Measurements from ENCODE around the gene WDFY4.
A peak's percentile ranks its signal among the peaks of the same experiment; 100 is the strongest.

WDFY4 gene

DNA sequence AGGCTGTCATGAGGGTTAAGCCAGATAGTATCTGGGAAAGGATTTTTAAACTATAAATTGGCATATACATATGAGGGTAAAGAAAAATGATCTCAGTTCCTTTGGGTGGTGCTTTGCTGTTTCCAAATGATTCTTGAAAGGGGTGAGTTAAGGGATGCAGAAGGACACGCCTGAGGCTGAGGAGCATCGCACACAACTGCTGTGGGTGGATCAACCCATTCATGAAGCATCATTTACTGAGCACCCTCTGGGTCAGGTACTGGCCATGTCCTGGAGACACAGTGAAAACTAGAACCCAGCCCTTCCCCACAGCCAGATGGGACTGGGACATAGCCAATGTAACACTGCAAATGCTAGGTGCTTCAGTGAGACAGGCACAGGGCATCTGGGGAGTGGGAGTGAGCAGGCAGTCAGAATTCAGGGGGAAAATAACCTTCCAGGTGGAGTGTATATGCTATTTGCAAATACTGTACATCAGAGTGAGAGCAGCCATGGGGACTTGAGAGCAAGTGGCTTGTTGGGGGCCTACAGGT is 112.1 kb downstream of the WDFY4 start:
- DNase-seq (ENCODE audit: low read depth) = no peak

DNA sequence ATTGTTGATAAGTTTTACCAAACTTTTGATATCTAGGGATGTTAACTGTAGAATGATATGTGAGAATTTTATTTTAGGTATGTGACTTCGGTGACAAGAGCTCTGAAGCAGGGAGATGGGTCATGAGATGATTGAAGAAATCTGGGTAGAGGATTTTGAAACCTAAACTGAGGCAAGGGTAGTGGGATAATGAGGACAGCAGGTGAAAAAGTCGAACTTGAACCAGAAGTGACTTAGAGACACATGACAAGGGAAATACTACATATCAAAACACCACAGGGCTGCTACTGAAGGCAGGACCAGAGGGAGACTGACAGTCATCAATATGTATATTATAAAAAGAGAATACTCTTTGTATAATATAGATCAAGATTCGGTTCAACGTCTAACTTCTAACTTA is 113.2 kb downstream of the WDFY4 start:
- DNase-seq (ENCODE audit: low read depth) = no peak

DNA sequence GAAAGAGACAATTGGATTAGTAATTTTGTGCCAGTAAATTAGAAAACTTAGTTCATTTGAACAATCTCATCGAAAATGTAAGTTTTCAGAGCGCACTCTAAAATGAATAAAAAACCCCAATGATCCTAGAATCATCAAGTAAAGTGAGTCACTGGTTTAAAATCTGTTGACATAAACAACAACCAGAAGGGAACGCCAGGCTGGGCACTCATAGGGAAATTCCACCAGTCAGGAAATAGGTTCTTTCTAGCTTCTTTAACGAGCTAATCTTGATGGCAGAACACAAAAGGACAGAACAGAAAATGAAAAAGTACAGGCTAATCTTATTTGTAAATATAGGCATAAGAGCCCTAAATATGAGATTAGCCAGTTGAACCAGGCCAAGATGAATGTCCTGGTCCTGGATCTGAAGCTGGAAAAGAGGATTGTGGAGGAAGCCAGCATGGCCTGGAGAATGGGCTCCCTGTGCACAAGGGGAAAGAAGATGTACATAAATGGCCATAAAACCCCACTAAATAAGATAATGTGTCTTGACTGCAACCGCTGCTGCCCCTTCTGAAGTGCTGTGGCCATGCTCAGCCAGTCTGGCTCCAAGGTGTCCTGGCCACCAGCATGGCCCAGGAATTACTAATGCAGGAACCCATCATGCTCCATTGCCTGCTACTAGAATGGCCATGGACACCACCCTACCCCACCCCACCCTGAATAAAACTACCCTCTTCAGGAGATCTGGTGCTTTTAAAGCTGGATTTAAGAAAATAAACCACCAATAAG is 114.0 kb downstream of the WDFY4 start:
- peak; percentile 32 for DNase-seq (ENCODE audit: low read depth)

DNA sequence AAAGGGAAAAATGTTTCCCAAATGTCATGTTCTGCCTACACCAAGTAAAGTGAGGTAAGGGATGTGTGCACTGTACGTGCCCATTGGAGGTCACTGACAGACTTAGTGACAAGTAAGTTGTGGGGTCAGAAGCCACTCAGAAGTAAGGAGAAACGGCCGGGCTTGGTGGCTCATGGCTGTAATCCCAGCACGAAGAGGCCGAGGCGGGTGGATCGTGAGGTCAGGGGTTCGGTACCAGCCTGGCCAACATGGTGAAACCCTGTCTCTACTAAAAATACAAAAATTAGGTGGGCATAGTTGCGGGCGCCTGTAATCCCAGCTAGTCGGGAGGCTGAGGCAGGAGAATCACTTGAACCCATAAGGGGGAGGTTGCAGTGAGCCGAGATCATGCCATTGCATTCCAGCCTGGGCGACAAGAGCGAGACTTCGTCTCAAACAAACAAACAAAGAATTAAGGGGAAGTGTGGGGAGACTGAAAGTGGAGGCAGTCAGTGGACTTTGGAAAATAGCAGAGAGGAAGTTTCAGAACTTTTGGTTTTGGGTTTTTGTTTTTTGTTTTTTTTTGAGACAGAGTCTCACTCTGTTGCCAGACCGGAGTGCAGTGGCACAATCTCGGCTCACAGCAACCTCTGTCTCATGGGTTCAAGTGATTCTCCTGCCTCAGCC is 114.8 kb downstream of the WDFY4 start:
- no peak for DNase-seq (ENCODE audit: low read depth)

DNA sequence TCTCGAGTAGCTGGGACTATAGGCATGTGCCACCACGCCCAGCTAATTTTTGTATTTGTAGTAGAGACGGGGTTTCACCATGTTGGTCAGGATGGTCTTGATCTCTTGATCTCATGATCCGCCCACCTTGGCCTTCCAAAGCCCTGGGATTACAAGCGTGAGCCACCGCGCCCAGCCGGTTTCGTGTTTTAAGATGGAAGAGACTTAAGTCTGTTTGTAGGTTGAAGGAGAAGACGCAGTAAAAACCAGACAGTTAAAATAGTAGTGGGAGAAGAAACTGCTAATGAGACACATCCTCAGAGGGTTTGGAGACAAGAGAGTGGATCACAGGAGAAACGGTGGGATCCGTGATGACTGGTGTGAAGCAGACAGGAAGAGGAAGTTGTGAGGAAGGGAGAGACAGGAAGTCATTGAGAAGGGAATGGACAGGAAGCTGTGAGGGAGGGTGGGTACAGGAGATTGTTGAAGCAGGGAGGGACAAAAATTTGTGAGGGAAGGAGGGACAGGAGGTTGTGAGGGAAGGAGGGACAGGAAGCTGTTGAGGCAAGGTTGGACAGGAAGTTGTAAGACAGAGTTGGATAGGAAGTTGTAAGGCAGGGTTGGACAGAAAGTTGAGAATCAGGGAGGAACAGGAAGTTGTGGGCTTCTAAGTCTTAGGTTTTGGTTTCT is 115.5 kb downstream of the WDFY4 start:
- no peak for DNase-seq (ENCODE audit: low read depth)

DNA sequence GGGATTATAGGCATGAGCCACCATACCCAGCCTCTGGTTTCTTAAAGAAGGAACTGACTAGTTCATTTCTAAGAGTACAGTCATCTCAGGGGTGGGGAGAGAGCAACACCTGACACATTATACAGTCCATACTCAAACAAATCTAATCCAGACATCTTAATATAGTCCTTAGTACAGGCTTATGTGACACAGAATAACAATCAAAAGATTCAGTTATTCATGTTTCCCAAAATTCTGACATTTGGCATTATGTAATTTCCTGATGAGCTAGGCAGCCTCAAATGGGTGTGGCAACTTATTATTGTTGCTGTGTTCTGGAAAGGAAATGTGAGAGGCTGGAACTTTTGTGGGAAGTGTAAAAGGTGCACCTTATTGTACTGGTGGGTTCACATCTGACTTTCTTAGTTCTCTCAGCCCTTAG is 116.3 kb downstream of the WDFY4 start:
- DNase-seq (ENCODE audit: low read depth) = no peak

DNA sequence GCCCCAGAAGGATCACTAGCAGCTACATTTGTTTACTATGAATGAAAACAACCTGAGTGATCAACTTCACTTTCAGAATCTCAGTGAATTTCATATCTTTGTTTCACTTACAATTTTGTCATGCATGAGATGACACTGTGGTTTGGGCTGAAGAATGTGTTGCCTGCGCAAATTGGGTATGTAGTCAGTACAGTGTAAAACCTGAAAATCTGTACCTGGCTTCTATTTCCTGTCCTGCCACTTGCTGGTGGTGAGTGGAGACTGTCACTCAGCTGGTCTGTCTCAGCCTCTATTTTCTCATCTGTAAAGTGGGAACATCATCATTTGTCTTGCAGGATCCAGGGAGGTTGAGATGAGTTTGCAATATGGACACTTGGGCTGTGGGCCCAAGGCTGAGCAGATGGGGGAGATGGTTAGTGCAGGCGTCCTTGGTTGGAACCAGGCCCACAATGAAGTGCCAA is 118.0 kb downstream of the WDFY4 start:
- no peak for DNase-seq (ENCODE audit: low read depth)

DNA sequence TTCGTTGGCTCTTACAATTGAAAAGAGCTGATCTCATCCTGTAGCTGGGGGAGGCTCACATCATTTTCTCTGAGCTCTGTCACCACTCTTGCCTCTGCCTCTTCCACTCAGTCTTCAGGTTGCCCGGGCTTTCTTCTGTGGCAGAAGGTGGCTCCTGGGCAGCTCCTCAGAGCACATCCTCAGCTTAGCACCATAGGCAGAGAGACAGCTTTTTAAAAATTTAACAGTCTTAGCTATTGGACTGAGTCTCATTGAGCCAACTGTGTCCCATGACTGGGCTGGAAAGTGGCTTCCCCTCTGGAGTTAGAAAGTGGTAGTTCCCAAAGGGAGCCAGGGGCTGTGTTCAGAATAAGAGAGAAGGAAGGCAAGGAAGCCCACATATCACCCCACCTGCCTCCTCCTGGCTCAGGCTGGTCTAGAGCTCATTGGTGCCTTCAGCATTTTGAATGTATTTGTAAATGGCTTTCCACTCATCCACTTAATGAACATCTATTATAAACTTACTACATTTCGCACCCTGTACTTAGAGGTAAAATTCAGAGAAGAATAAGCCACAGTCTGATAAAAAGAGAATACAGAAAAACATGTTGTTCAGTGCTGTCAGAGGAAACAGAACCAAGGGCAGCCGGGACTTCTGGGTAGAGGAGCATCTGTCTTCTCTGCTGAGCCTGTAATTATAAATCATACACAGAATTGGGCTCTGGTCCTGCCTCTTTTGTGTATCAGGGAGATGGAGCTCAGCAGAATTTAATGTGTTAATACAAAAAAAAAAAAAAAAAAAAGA is 119.3 kb downstream of the WDFY4 start:
- DNase-seq (ENCODE audit: low read depth) = no peak

DNA sequence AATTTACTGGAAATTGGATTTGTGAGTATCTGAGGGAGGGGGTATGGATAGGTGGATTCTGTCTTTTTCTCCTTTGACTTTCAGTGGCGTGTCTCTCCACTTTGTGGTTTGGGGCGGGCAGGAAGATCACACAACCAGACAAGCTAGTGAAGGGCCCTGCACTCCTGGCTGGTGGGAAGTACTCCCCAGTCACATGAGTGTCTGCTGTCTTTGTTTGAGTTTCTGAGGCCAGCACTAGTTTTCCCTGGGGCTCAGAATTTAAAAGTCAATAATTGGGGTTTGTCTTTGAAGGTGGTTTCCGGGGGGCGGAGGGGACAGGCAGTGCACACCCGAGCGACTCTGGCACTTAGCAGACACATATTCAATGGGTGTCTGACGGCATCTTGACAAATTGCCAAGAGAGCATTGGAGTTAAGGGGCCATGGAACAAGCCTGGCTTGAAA is 120.1 kb downstream of the WDFY4 start:
- DNase-seq (ENCODE audit: low read depth) = no peak

DNA sequence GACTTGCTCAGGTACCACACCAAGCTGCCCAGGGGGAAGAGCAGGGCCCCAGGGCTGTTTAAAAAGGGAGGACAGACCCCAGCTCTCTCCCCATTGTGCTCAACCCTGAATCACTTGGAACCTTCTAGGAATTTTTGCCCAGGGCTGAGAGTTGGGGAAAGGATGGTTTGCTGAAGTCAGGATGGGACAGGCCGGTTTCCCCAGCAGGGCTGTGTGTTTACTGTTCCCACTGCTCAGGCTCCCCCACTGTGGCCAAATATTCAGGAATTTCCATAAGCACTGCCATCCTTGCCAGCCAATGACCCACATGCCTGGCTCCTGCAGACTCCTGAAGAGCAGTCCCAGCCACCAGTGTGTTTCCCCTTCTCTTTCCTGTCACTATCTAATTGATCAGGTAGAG is 120.7 kb downstream of the WDFY4 start:
- DNase-seq (ENCODE audit: low read depth) = no peak

DNA sequence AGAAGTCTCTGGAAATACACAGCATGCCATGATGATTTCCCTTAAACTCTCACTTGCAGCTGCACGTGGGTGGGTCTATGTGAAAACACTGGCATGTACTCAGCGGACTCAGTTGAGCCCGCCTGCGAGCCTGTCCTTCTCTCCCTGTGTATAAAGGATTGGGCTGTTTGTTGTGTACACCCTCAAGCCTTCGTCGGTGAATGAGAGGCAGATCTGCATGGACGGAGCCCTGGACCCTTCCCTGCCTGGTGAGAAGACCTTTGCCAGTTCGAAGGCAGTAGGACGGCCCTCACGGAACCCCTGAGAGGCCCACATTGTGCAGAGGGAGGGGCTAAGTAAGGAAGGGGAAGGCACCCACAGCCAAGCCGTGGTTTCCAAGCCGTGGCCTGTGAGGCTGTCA is 121.2 kb downstream of the WDFY4 start:
- no peak for DNase-seq (ENCODE audit: low read depth)

DNA sequence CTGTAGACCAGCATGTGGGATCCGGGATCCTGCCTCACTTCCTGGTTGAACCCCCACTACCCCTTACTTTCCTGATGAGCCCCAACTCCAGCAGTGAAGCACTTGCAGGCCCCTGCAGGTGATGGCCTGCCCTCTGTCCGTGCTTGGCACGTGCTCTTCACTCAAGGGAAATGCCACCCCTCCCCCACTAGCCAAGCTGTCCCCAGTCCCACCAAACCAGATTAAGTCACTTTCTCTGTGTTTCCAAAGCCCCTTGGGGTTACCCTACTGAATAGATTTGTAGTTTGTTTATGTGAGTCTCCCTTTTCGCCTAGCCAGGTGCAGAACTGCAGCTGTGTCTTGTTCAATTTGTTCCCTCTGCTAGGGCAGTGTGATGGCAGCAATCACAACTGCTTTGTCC is 121.7 kb downstream of the WDFY4 start:
- no peak for DNase-seq (ENCODE audit: low read depth)

DNA sequence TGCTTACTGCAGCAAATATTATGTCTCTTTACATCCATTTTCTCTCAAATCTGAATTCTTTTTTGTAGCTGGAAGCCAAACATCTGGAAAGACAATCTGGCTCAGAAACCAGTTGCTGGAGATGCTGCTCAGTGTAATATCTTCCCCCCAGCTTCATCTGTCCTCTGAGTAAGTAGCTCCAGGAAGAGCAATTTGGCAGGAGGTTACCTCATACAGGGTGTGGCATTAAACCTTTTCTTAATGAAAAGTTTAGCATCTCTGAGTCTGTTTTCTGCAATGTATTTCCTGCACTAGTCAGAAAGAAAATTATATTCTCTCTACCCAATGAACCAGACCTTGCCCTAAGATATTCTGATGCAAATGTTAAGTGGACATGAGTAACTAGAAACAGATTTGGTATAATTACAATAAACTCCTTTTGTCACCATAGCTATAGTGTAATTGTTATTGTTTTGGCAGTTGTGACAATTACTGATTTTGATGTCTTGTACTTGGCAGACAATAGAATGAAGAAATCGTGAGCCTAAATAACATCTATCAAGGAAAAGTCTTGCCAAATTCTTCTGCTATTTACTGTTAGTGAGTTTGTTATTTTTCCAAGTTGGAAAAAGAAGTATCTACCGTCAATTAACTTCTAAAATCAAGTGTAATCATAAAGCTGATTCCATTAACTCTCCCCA is 123.3 kb downstream of the WDFY4 start:
- DNase-seq (ENCODE audit: low read depth) = no peak

DNA sequence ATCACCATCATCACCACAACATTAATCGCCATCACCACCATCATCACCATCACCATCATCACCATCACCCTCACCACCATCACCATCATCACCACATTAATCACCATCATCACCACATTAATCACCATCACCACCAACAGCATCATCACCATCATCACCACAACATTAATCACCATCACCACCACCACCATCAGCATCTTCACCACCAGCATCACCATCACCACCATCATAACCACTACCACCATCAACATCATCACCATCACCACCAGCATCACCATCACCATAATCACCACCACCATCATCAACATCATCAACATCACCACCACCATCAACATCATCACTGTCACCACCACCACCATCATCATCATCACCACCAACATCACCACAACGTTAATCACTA is 124.6 kb downstream of the WDFY4 start:
- no peak for DNase-seq (ENCODE audit: low read depth)

DNA sequence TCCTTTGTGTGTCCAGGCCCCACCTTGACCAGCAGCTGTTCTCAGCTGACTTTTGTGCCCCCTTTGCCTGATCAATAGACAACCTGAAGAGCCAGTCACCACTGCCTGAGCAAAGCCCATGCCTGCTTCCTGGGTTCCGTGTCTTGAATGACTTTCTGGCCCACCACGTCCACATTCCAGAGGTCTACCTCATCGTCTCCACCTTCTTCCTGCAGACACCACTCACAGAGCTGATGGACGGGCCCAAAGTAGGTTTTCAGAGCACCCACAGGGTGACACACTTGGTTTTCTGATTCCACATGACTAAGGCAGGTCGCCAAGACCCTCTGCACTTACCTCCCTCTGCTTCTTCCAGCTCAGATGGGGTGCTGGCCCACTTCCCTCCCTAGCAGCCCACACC is 126.8 kb downstream of the WDFY4 start:
- DNase-seq (ENCODE audit: low read depth) = no peak

DNA sequence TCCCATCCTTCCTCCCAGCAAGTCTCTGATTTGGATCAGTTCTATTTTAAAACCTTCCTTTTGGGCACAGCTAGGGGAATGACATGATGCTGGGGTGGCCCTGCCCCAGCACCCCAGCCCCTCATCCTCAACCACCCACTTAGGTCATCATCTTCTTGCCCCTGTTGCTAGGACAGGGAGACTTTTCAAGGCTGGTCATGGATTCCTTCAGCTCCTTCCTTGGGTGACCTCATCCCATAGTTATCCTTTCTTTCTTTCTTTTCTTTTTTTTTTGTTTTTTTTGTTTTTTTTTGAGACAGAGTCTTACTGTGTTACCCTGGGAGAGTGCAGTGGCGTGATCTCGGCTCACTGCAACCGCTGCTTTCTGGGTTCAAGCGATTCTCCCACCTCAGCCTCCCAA is 127.2 kb downstream of the WDFY4 start:
- no peak for DNase-seq (ENCODE audit: low read depth)

DNA sequence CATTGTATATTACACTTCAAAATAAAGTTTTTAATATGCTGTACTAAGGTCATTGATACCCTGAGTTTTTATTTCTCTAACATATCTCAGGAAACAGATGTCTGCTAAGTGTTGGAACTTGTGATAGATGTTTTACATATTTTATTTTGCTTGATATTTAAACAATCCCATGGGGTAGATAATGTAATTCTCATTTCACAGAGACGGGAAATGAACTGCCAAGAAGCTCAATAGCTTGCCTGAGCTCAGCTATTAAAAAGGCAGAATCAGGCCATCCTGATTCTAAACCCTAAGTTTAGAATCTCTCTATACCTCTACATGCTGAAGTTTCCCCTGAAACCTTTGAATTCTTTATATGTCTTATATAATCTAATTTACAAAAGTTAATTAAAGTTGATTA is 128.6 kb downstream of the WDFY4 start:
- no peak for DNase-seq (ENCODE audit: low read depth)

DNA sequence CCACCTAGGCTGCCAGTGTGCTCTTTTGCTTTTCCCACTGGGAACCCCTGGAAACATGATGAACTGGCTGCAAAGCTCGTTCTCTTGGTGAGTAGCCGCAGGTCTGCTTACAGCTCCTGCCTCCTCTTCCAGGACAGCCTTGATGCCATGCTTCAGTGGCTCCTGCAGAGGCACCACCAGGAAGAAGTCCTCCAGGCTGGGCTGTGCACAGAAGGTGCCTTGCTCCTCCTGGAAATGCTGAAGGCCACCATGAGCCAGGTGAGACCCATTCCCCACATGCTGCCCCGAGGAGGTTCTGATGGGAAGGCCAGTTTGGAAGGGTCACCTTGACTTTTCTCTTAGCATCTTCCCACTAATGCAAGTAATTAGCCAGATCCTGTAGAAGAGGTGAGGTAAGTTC is 129.2 kb downstream of the WDFY4 start:
- DNase-seq (ENCODE audit: low read depth) = no peak

DNA sequence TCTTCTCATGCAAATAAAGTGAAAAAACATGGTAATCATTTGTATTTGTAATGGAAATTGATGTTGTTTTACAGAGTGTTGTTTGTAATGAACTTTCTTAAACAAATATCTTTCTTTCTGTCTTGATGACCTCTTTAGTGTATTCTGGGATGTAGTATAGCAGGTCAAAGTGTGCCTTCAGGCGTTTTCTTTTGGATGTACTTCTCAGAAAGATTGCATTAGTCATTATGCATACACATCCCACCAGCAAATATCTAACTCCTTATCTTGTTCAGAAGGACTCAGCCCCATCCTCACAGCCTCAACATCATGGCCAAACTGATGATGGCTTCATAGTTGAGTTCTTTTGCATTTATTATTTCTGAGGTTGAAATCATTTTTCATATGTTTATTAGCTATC is 130.3 kb downstream of the WDFY4 start:
- no peak for DNase-seq (ENCODE audit: low read depth)

DNA sequence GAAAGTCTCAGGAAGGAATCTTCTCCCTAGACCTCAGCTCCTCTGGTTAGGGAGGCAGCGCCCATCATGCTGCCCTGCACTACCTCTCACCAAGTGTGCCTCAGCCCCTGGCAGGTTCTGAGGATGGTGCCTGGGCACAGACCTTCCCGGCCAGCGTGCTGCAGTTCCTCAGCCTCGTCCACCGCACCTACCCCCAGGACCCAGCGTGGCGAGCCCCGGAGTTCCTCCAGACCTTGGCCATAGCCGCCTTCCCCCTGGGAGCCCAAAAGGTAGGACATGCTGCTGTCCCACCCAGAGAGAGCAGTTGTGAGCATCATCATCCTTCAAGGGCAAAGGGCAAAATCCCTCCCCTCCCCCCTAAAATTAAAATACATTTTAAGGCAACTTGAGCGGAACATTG is 132.5 kb downstream of the WDFY4 start:
- no peak for DNase-seq (ENCODE audit: low read depth)

DNA sequence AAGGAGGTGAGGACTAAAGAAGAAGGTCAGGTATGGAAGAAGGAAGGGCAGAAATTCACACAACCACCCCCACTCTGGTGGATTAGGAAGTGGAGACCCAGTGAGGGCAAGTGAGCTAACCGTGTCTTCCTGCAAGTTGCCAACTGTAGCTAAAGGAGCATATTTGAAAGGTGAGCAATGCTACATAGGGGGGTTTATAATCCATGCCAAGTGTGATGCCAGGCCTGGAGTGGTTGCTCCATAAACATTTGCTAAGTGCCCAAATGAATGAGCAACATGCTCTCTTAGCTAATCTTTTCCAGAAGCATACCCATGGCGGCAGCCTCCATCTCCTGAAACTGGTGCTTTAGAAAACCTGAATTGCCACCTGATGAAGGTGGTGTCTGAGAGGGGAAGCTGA is 133.4 kb downstream of the WDFY4 start:
- no peak for DNase-seq (ENCODE audit: low read depth)
